GM20000 (cell line): ENCODE data around the gene KCNB1.

Experiments
- DNase-seq: peaks from one replicate; pipeline ENCODE4 v3.0.0; 2012; ENCODE audit warnings: low spot score
- CTCF ChIP-seq: IDR thresholded peaks from 2 replicates; pipeline ENCODE4 v1.5.1; 2012; ENCODE audit warnings: mild to moderate bottlenecking, control low read depth; ENCODE audit errors: extremely low read depth, missing control alignments

Gene KCNB1

GRCh38 chr20:49419785-49420184, 62.7 kb downstream of the KCNB1 start:
- TF ChIP-seq CTCF: no peak
- no peak for DNase-seq

GRCh38 chr20:49418809-49419208, 63.7 kb downstream of the KCNB1 start:
- DNase-seq: no peak
- no peak for TF ChIP-seq CTCF

- no peak for DNase-seq
- no peak for TF ChIP-seq CTCF
Observed at GRCh38 chr20:49417843-49418555, 64.5 kb downstream of the KCNB1 start.

GRCh38 chr20:49415668-49416044, 66.8 kb downstream of the KCNB1 start:
- DNase-seq: no peak
- TF ChIP-seq CTCF: no peak

- TF ChIP-seq CTCF: no peak
- DNase-seq: no peak
Observed at GRCh38 chr20:49415005-49415667, 67.3 kb downstream of the KCNB1 start.

GRCh38 chr20:49413677-49414076, 68.8 kb downstream of the KCNB1 start:
- DNase-seq: no peak
- TF ChIP-seq CTCF: no peak

- no peak for TF ChIP-seq CTCF
- DNase-seq: no peak
Observed at GRCh38 chr20:49412953-49413352, 69.5 kb downstream of the KCNB1 start.
